Neuronal stem cell (in vitro differentiated cells): Measurements from ENCODE around the gene MTCH1.
A peak's percentile ranks its signal among the peaks of the same experiment; 100 is the strongest.

Experiments
- DNase-seq: peaks from one replicate; pipeline ENCODE4 v3.0.0-alpha.2; 2013; ENCODE audit warnings: low spot score
- H2AFZ ChIP-seq: one replicate; pipeline ENCODE4 v1.6.1; 2013; ENCODE audit warnings: mild to moderate bottlenecking, low read length, inconsistent platforms
- H2AK5ac ChIP-seq: 2 replicates; pipeline ENCODE4 v1.6.1; 2013; ENCODE audit warnings: low read depth, mild to moderate bottlenecking, inconsistent platforms, low read length, moderate library complexity, mixed read lengths
- H2BK120ac ChIP-seq: 2 replicates; pipeline ENCODE4 v1.6.1; 2013; ENCODE audit warnings: low read depth, mild to moderate bottlenecking, inconsistent platforms, low read length, moderate library complexity, mixed read lengths
- H2BK12ac ChIP-seq: one replicate; pipeline ENCODE4 v1.6.1; 2013; ENCODE audit warnings: low read length, inconsistent platforms
- H2BK15ac ChIP-seq: 2 replicates; pipeline ENCODE4 v1.6.1; 2013; ENCODE audit warnings: mild to moderate bottlenecking, low read length, inconsistent platforms, mixed read lengths
- H2BK5ac ChIP-seq: one replicate; pipeline ENCODE4 v1.6.1; 2013; ENCODE audit warnings: inconsistent platforms, mild to moderate bottlenecking, low read length, moderate library complexity
- H3K14ac ChIP-seq: one replicate; pipeline ENCODE4 v1.6.1; 2013; ENCODE audit warnings: low read length, inconsistent platforms
- H3K18ac ChIP-seq: 2 replicates; pipeline ENCODE4 v1.6.1; 2013; ENCODE audit warnings: low read length, inconsistent platforms
- H3K23ac ChIP-seq: 2 replicates; pipeline ENCODE4 v1.6.1; 2013; ENCODE audit warnings: low read depth, mild to moderate bottlenecking, mixed read lengths, low read length, inconsistent platforms; ENCODE audit not compliant: poor library complexity
- H3K27ac ChIP-seq: replicated peaks from 3 replicates; pipeline ENCODE4 v1.5.1; 2013; ENCODE audit warnings: low read length, inconsistent platforms
- H3K27me3 ChIP-seq, 3 experiments: 2 replicates each; pipeline ENCODE4 v1.6.1; 2013; ENCODE audit warnings: low read length in 3 of 3, mild to moderate bottlenecking in 2 of 3, inconsistent platforms in 1 of 3, low read depth in 1 of 3, mixed read lengths in 1 of 3, moderate library complexity in 1 of 3; ENCODE audit not compliant: control insufficient read depth in 3 of 3, insufficient read depth in 3 of 3
- H3K36me3 ChIP-seq, 2 donors: replicated peaks in 1 of 2; 2 replicates each; pipeline ENCODE4 v1.6.1; 2013; ENCODE audit warnings: low read length in 2 of 2; ENCODE audit not compliant: control insufficient read depth in 2 of 2, insufficient read depth in 2 of 2
- H3K4ac ChIP-seq: 2 replicates; pipeline ENCODE4 v1.6.1; 2013; ENCODE audit warnings: inconsistent platforms, mild to moderate bottlenecking, low read length, moderate library complexity
- H3K4me1 ChIP-seq, 2 donors: 1 replicate in 1 of 2; 2 replicates in 1 of 2; pipeline ENCODE4 v1.6.1; 2013; ENCODE audit warnings: low read length in 2 of 2, low read depth in 1 of 2; ENCODE audit not compliant: control insufficient read depth in 2 of 2, insufficient read depth in 1 of 2
- H3K4me2 ChIP-seq: one replicate; pipeline ENCODE4 v1.6.1; 2013; ENCODE audit warnings: mild to moderate bottlenecking, low read length, inconsistent platforms; ENCODE audit not compliant: insufficient read depth, poor library complexity, severe bottlenecking
- H3K4me3 ChIP-seq, 2 donors: 2 replicates each; pipeline ENCODE4 v1.5.1; 2013; ENCODE audit warnings: low read length in 2 of 2, mild to moderate bottlenecking in 2 of 2, inconsistent platforms in 1 of 2, moderate library complexity in 1 of 2
- H3K79me1 ChIP-seq: one replicate; pipeline ENCODE4 v1.6.1; 2013; ENCODE audit warnings: low read depth, mild to moderate bottlenecking, inconsistent platforms, low read length, moderate library complexity
- H3K9ac ChIP-seq: one replicate; pipeline ENCODE4 v1.6.1; 2013; ENCODE audit warnings: mild to moderate bottlenecking, low read depth, low read length, inconsistent platforms; ENCODE audit not compliant: poor library complexity
- H3K9me3 ChIP-seq, 2 donors: replicated peaks in 1 of 2; 2 replicates each; pipeline versions ENCODE3 to v1.6.1; 2013; ENCODE audit warnings: low read length in 2 of 2, mild to moderate bottlenecking in 2 of 2, inconsistent platforms in 1 of 2, low read depth in 1 of 2, mixed read lengths in 1 of 2, moderate library complexity in 1 of 2; ENCODE audit not compliant: control insufficient read depth in 2 of 2, insufficient read depth in 1 of 2
- H4K8ac ChIP-seq: one replicate; pipeline ENCODE4 v1.6.1; 2013; ENCODE audit warnings: low read depth, mild to moderate bottlenecking, inconsistent platforms, low read length, moderate library complexity
- H4K91ac ChIP-seq: one replicate; pipeline ENCODE4 v1.6.1; 2013; ENCODE audit warnings: low read length, low read depth, mild to moderate bottlenecking, inconsistent platforms; ENCODE audit not compliant: poor library complexity
- WGBS, 2 donors: extraction: QIAGEN DNeasy Blood & Tissue Kit; methylation state at CpG; one replicate each; pipeline ENCODE4 v1.1.7; 2013; ENCODE audit warnings: missing lambda C conversion rate in 2 of 2, mixed read lengths in 1 of 2; ENCODE audit not compliant: insufficient read length in 2 of 2, insufficient replicate concordance in 1 of 2; ENCODE audit errors: extremely low coverage in 2 of 2; 5-methylcytosine and 5-hydroxymethylcytosine counted together

MTCH1 gene

GRCh38 chr6:36980129-36980528, 5.9 kb downstream of the MTCH1 start:
- Histone ChIP-seq H2BK5ac (no peak overlapping the region), H3K27ac (no peak overlapping the region), H2AK5ac (no peak overlapping the region), H3K4me1 (peaks cover 5 to 14% of the 10 kb centered on the region in 2 donors), H3K4me2 (no peak overlapping the region), H3K18ac (no peak overlapping the region), H2BK12ac (no peak overlapping the region), H2BK15ac (no peak overlapping the region), H2AFZ (no peak overlapping the region), H2BK120ac (no peak overlapping the region), H3K4ac (no peak overlapping the region), H4K91ac (no peak overlapping the region), H3K27me3 (no peaks in the 10 kb centered on the region), H3K23ac (no peak overlapping the region), H3K79me1 (peaks cover 13% of the 10 kb centered on the region), H3K9ac (no peak overlapping the region), H3K36me3 (peaks cover 30 to 81% of the 10 kb centered on the region in 2 donors), H3K14ac (no peak overlapping the region), H4K8ac (no peak overlapping the region), H3K9me3 (no peaks in the 10 kb centered on the region), H3K4me3 (no peak overlapping the region)
- WGBS, 2 donors: no CpG with 5 or more reads among the region's 6 CpGs
- DNase-seq: no peak

- Histone ChIP-seq H3K36me3 (peaks cover 36 to 89% of the 10 kb centered on the region in 2 donors), H3K4me3 (no peak overlapping the region), H2BK5ac (no peak overlapping the region), H4K8ac (no peak overlapping the region), H3K4me1 (peaks cover 3 to 11% of the 10 kb centered on the region in 2 donors), H2BK120ac (no peak overlapping the region), H3K18ac (no peak overlapping the region), H4K91ac (no peak overlapping the region), H3K14ac (no peak overlapping the region), H3K4me2 (no peak overlapping the region), H2AK5ac (no peak overlapping the region), H3K27ac (no peak overlapping the region), H2BK12ac (no peak overlapping the region), H3K4ac (no peak overlapping the region), H3K79me1 (peaks cover 11% of the 10 kb centered on the region), H3K27me3 (no peaks in the 10 kb centered on the region), H2AFZ (no peak overlapping the region), H2BK15ac (no peak overlapping the region), H3K9me3 (no peaks in the 10 kb centered on the region), H3K23ac (no peak overlapping the region), H3K9ac (no peak overlapping the region)
- no CpG with 5 or more reads among the region's 4 CpGs for WGBS, 2 donors
- DNase-seq: no peak
Observed at GRCh38 chr6:36979347-36979742, 6.7 kb downstream of the MTCH1 start.

- Histone ChIP-seq H3K18ac (no peak overlapping the region), H3K9me3 (no peaks in the 10 kb centered on the region), H4K8ac (no peak overlapping the region), H3K23ac (no peak overlapping the region), H2BK12ac (no peak overlapping the region), H3K9ac (no peak overlapping the region), H3K4me1 (peaks cover 3 to 10% of the 10 kb centered on the region in 2 donors), H3K4me3 (no peak overlapping the region), H2AK5ac (no peak overlapping the region), H3K27me3 (no peaks in the 10 kb centered on the region), H2BK15ac (no peak overlapping the region), H3K14ac (no peak overlapping the region), H3K27ac (no peak overlapping the region), H2BK120ac (no peak overlapping the region), H3K4ac (no peak overlapping the region), H3K79me1 (peaks cover 11% of the 10 kb centered on the region), H2BK5ac (no peak overlapping the region), H2AFZ (no peak overlapping the region), H3K36me3 (peaks cover 38 to 92% of the 10 kb centered on the region in 2 donors), H3K4me2 (no peak overlapping the region), H4K91ac (no peak overlapping the region)
- WGBS, 2 donors: no CpG with 5 or more reads among the region's 11 CpGs
- DNase-seq: no peak
Observed at GRCh38 chr6:36978421-36979346, 7.3 kb downstream of the MTCH1 start.

DNA sequence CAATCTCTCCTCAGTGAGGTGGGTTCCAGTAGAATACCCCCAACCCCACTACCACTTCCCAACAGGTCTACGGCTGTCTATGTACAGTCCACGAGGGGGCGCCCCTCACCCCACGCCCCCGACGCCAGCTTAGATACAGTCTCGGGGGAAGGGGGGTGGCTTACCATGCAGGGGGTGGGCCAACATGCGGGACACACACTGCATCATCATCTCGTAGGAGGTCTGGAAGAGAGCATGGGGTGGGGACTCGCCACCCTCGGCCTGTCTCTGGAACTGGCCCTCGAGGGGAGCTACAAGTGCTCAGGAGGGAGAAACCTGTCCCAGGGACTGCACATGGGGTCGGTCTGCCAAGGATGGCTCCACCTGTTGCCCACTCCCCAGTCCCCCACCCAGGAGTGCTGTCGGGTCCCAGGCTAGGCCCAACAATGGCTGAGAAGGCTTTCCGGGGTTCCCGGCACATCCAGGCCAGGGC, 8.5 kb downstream of the MTCH1 start:
- H3K9ac ChIP-seq: peak overlapping the region; percentile 14
- H3K4me3 ChIP-seq: no peak overlapping the region
- no peak overlapping the region for H2BK120ac ChIP-seq
- H3K4me1 ChIP-seq: peaks cover 3 to 10% of the 10 kb centered on the region in 2 donors
- no peak overlapping the region for H2BK12ac ChIP-seq
- no peaks in the 10 kb centered on the region for H3K9me3 ChIP-seq
- H3K18ac ChIP-seq: no peak overlapping the region
- no peak overlapping the region for H4K8ac ChIP-seq
- no peak overlapping the region for H2BK5ac ChIP-seq
- H3K27ac ChIP-seq: no peak overlapping the region
- H3K4me2 ChIP-seq: no peak overlapping the region
- no peak overlapping the region for H4K91ac ChIP-seq
- H2AK5ac ChIP-seq: no peak overlapping the region
- H2AFZ ChIP-seq: no peak overlapping the region
- no peak overlapping the region for H3K4ac ChIP-seq
- H3K23ac ChIP-seq: no peak overlapping the region
- peaks cover 11% of the 10 kb centered on the region for H3K79me1 ChIP-seq
- peaks cover 47 to 92% of the 10 kb centered on the region in 2 donors for H3K36me3 ChIP-seq
- WGBS, 2 donors: no CpG with 5 or more reads among the region's 16 CpGs
- no peak overlapping the region for H2BK15ac ChIP-seq
- H3K27me3 ChIP-seq: no peaks in the 10 kb centered on the region
- no peak overlapping the region for H3K14ac ChIP-seq
- DNase-seq: no peak
